GM23248 (cell line): ENCODE results near the gene SLC4A5. TPM values are rescaled to one million over a fixed set of nuclear protein-coding genes. Genes with fewer than 3 reads are reported as not detected.

ENCODE experiments used
- DNase-seq: peaks from one replicate; pipeline ENCODE4 v3.0.0-alpha.2; 2015
- H2AFZ ChIP-seq: fragments of 200-600 bp; sonication (generic); 2 replicates; pipeline ENCODE4 v1.6.1; 2016; ENCODE audit warnings: antibody characterized with exemption
- H3F3A ChIP-seq: fragments of 200-600 bp; sonication (generic); 2 replicates; pipeline ENCODE4 v1.6.1; 2016; ENCODE audit warnings: mild to moderate bottlenecking, antibody characterized with exemption, mixed run types; ENCODE audit not compliant: insufficient read depth
- H3K27ac ChIP-seq: fragments of 200-600 bp; sonication (generic); 2 replicates; pipeline ENCODE4 v1.5.1; 2016; ENCODE audit warnings: mild to moderate bottlenecking
- H3K27me3 ChIP-seq: fragments of 200-600 bp; sonication (generic); replicated peaks from 2 replicates; pipeline ENCODE4 v1.6.1; 2016; ENCODE audit warnings: mild to moderate bottlenecking; ENCODE audit not compliant: insufficient read depth
- H3K36me3 ChIP-seq: fragments of 200-600 bp; sonication (generic); 2 replicates; pipeline ENCODE4 v1.6.1; 2016; ENCODE audit warnings: low read depth, mild to moderate bottlenecking
- H3K4me1 ChIP-seq: fragments of 200-600 bp; sonication (generic); 2 replicates; pipeline ENCODE4 v1.6.1; 2016; ENCODE audit warnings: mild to moderate bottlenecking; ENCODE audit not compliant: insufficient read depth
- H3K4me2 ChIP-seq: fragments of 200-600 bp; sonication (generic); one replicate; pipeline ENCODE4 v1.6.1; 2016; ENCODE audit warnings: mild to moderate bottlenecking; ENCODE audit not compliant: unreplicated experiment
- H3K4me3 ChIP-seq: fragments of 200-600 bp; sonication (generic); 2 replicates; pipeline ENCODE4 v1.5.1; 2016; ENCODE audit warnings: mild to moderate bottlenecking
- H3K79me2 ChIP-seq: fragments of 200-600 bp; sonication (generic); 2 replicates; pipeline ENCODE4 v1.6.1; 2016; ENCODE audit warnings: mild to moderate bottlenecking; ENCODE audit not compliant: insufficient read depth
- H3K9ac ChIP-seq: fragments of 200-600 bp; sonication (generic); 2 replicates; pipeline ENCODE4 v1.6.1; 2016; ENCODE audit warnings: mild to moderate bottlenecking
- H3K9me2 ChIP-seq: fragments of 200-600 bp; sonication (generic); 2 replicates; pipeline ENCODE4 v1.6.1; 2016; ENCODE audit warnings: mixed run types, mild to moderate bottlenecking, moderate library complexity; ENCODE audit not compliant: insufficient read depth
- H3K9me3 ChIP-seq: fragments of 200-600 bp; sonication (generic); one replicate; pipeline ENCODE4 v1.6.1; 2017; ENCODE audit warnings: low read depth
- H4K20me1 ChIP-seq: fragments of 200-600 bp; sonication (generic); 2 replicates; pipeline ENCODE4 v1.6.0; 2016; ENCODE audit not compliant: insufficient read depth
- EZH2 ChIP-seq: fragments of 200-600 bp; sonication (generic); IDR thresholded peaks from 2 replicates; pipeline ENCODE4 v1.6.1; 2018; ENCODE audit warnings: antibody characterized with exemption, mild to moderate bottlenecking; ENCODE audit not compliant: insufficient read depth, poor library complexity, severe bottlenecking
- EZH2phosphoT487 ChIP-seq: fragments of 200-600 bp; sonication (generic); IDR thresholded peaks from 2 replicates; pipeline ENCODE4 v1.6.1; 2018; ENCODE audit warnings: antibody characterized with exemption, moderate library complexity, mild to moderate bottlenecking, low read depth; ENCODE audit not compliant: insufficient read depth
- WGBS, 2 experiments: methylation state at CpG; one replicate each; pipeline ENCODE4 v1.1.6; 2015 to 2017; ENCODE audit warnings: low lambda C conversion rate in 2 of 2, low coverage in 1 of 2; ENCODE audit errors: missing lambda C conversion rate in 2 of 2; 5-methylcytosine and 5-hydroxymethylcytosine counted together
- in situ Hi-C: fragments of 300-500 bp; cut with MboI; formaldehyde crosslinking; loops from 2 replicates; pipeline ENCODE4 v1.15.0; 2020
- polyA plus RNA-seq: library from polyadenylated mRNA; unstranded; fragments of >200 nt; fragmentation: Nextera tagmentation; extraction: Ambion mirVana; gene quantifications from 2 replicates; pipeline ENCODE4 v1.2.1, GENCODE V29; 2016
- total RNA-seq: library from RNA; depleted of rRNA; stranded (reverse); fragments of >200 nt; shearing (Covaris generic); gene quantifications from 2 replicates; pipeline ENCODE4 v1.2.3, GENCODE V29; 2014

SLC4A5 gene
- total and polyA plus RNA-seq, 2 experiments from 2014 or later, result 0.32 to 0.35 TPM

DNA sequence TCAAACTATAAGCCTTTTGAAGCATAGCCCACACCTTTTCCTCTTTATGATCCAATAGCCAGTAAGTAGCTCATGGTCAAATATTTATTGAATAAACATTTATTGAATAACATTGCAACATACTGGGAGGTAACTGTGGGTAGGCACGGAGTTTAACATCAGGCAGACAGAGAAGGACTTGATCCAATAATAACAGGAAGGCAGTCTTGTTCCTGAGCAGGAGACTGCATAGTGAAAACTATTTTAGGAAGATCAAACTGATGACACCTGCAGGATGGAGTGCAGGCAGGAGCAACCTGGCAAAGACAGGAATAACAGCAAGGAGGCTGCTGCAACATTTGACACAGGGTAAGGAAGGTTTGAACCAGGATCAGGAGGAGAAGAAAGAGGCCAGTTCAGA is 40.0 kb upstream of the SLC4A5 start:
- TF ChIP-seq EZH2 (no peak), EZH2phosphoT487 (no peak)
- Histone ChIP-seq H3K36me3 (no peaks in the 10 kb centered on the region), H3K4me3 (peak overlapping the region; percentile 33; the same call in 1 of the 2 replicates), H3K9ac (peak overlapping the region; percentile 37; the same call in 1 of the 2 replicates), H3K9me3 (no peaks in the 10 kb centered on the region), H3F3A (peaks cover 44% of the 10 kb centered on the region), H2AFZ (no peak overlapping the region), H3K4me2 (peak overlapping the region; percentile 46), H4K20me1 (no peaks in the 10 kb centered on the region), H3K27me3 (no peaks in the 10 kb centered on the region), H3K4me1 (peaks cover 69% of the 10 kb centered on the region), H3K27ac (peak overlapping the region; percentile 61), H3K79me2 (peaks cover 92% of the 10 kb centered on the region), H3K9me2 (no peaks in the 10 kb centered on the region)
- 0 to 4% methylated on average over 1 of the region's 1 CpG for WGBS, 2 experiments
- DNase-seq, result peak; percentile 73
- in situ Hi-C loops, result no loop called here

GRCh38 chr2:74381751-74382150 is 38.5 kb upstream of the SLC4A5 start:
- Histone ChIP-seq H2AFZ (no peak overlapping the region), H3K4me1 (peaks cover 54% of the 10 kb centered on the region), H3F3A (peaks cover 31% of the 10 kb centered on the region), H3K4me3 (no peak overlapping the region), H3K27me3 (no peaks in the 10 kb centered on the region), H4K20me1 (no peaks in the 10 kb centered on the region), H3K79me2 (peaks cover 94% of the 10 kb centered on the region), H3K9me3 (no peaks in the 10 kb centered on the region), H3K27ac (peak overlapping the region; percentile 61; the same call in 1 of the 2 replicates), H3K9me2 (no peaks in the 10 kb centered on the region), H3K36me3 (peaks cover 8% of the 10 kb centered on the region; the same call in 1 of the 2 replicates), H3K4me2 (no peak overlapping the region), H3K9ac (no peak overlapping the region)
- WGBS, 2 experiments, result 94 to 95% methylated on average over 3 of the region's 3 CpGs
- no peak for DNase-seq
- no peak for TF ChIP-seq EZH2phosphoT487
- TF ChIP-seq EZH2, result no peak
- in situ Hi-C loops, result no loop called here

GRCh38 chr2:74379851-74380789 is 36.9 kb upstream of the SLC4A5 start, which contains the start of gene DCTN1:
Gene DCTN1, minus strand, starts transcription at chr2:74380311. Its CDS starts 274 bp downstream, at chr2:74380037.
- in situ Hi-C loops, result no loop called here

DNA sequence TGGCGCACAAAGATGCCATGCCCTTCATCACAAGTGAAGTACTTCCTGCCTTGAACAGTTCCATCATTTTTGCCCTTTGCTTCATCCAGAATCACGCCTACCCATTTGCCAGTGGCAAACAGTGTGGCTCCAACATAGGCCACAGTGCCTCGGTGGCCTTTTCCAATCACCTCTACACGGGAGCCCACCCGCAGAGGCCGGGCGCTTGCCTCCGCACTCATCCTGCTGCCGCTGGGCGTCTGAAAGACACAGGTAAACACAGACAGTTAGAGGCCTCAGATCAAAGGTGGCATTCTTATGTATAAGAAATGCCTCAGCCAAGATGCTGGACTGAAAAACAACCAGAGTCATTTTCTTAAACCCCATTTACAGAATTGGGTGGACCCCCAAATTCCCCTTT is 34.8 kb upstream of the SLC4A5 start:
- Histone ChIP-seq H3K9me2 (no peaks in the 10 kb centered on the region), H2AFZ (no peak overlapping the region), H3K4me1 (peaks cover 30% of the 10 kb centered on the region), H3K79me2 (peaks cover 96% of the 10 kb centered on the region), H3K9me3 (no peaks in the 10 kb centered on the region), H3K9ac (no peak overlapping the region), H3F3A (peaks cover 11% of the 10 kb centered on the region; the same call in 1 of the 2 replicates), H3K36me3 (peaks cover 8% of the 10 kb centered on the region; the same call in 1 of the 2 replicates), H3K4me3 (no peak overlapping the region), H3K27ac (no peak overlapping the region), H4K20me1 (no peaks in the 10 kb centered on the region), H3K27me3 (no peaks in the 10 kb centered on the region), H3K4me2 (no peak overlapping the region)
- no peak for DNase-seq
- in situ Hi-C loops, result no loop called here
- TF ChIP-seq EZH2phosphoT487, result no peak
- TF ChIP-seq EZH2, result no peak
- 94% methylated on average over 10 of the region's 10 CpGs for WGBS, 2 experiments

More at GRCh38 chr2:74379851-74380789, 36.9 kb upstream of the SLC4A5 start, which contains the start of gene DCTN1:
- no peaks in the 10 kb centered on the region for H4K20me1 ChIP-seq
- H3K9ac ChIP-seq, result peak within 1 kb of the TSS; percentile 81
- peak; percentile 90 for DNase-seq
- H3K79me2 ChIP-seq, result peaks cover 94% of the 10 kb centered on the region
- 8 to 10% methylated on average over 14 of the region's 14 CpGs for WGBS, 2 experiments
- peaks cover 8% of the 10 kb centered on the region; the same call in 1 of the 2 replicates for H3K36me3 ChIP-seq
- H3K27me3 ChIP-seq, result no peaks in the 10 kb centered on the region
- H3K27ac ChIP-seq, result peak within 1 kb of the TSS; percentile 64
- peak within 1 kb of the TSS; percentile 74 for H3K4me3 ChIP-seq
- H3F3A ChIP-seq, result peaks cover 28% of the 10 kb centered on the region
- H3K4me1 ChIP-seq, result peaks cover 51% of the 10 kb centered on the region
- H3K9me2 ChIP-seq, result no peaks in the 10 kb centered on the region
- peak within 1 kb of the TSS; percentile 89 for H3K4me2 ChIP-seq
- no peak within 1 kb of the TSS for H2AFZ ChIP-seq
- no peak for TF ChIP-seq EZH2phosphoT487
- H3K9me3 ChIP-seq, result no peaks in the 10 kb centered on the region
